Muscle layer of colon (tissue), 2 donors: Measurements from ENCODE around the gene JCHAIN.
A peak's percentile ranks its signal among the peaks of the same experiment; 100 is the strongest.

Experiments
- H3K27ac ChIP-seq: one replicate; pipeline ENCODE4 v1.7.0; 2013; ENCODE audit warnings: low read depth, mild to moderate bottlenecking, low read length, moderate library complexity
- H3K27me3 ChIP-seq, 2 donors: one replicate each; pipeline ENCODE4 v1.7.0; 2013; ENCODE audit warnings: low read length in 2 of 2, mild to moderate bottlenecking in 2 of 2; ENCODE audit not compliant: insufficient read depth in 2 of 2, control insufficient read depth in 1 of 2
- H3K36me3 ChIP-seq: one replicate; pipeline ENCODE4 v1.7.0; 2013; ENCODE audit warnings: mild to moderate bottlenecking, low read length; ENCODE audit not compliant: insufficient read depth
- H3K4me1 ChIP-seq: one replicate; pipeline ENCODE4 v1.7.0; 2013; ENCODE audit warnings: mild to moderate bottlenecking, low read length; ENCODE audit not compliant: insufficient read depth
- H3K4me3 ChIP-seq, 2 donors: one replicate each; pipeline ENCODE4 v1.7.0; 2013; ENCODE audit warnings: low read length in 2 of 2, low read depth in 1 of 2, mild to moderate bottlenecking in 1 of 2, moderate library complexity in 1 of 2
- H3K9ac ChIP-seq: one replicate; pipeline ENCODE4 v1.7.0; 2013; ENCODE audit warnings: low read length
- H3K9me3 ChIP-seq: one replicate; pipeline ENCODE4 v1.7.0; 2013; ENCODE audit warnings: mild to moderate bottlenecking, low read length
- donor health status: abdominal sarcoma.
- donor health status: Adenocarcinoma of cecum.

JCHAIN gene

GRCh38 chr4:70666369-70666768, at the start of gene JCHAIN:
JCHAIN (minus strand) TSS chr4:70666508; CDS start chr4:70666490, 18 bp downstream.
- H3K27ac ChIP-seq: no peak within 1 kb of the TSS
- no peaks in the 10 kb centered on the region for H3K9me3 ChIP-seq
- no peaks in the 10 kb centered on the region for H3K4me1 ChIP-seq
- no peak within 1 kb of the TSS for H3K9ac ChIP-seq
- no peaks in the 10 kb centered on the region for H3K36me3 ChIP-seq
- no peak within 1 kb of the TSS for H3K4me3 ChIP-seq
- H3K27me3 ChIP-seq: no peaks in the 10 kb centered on the region

- Histone ChIP-seq H3K4me1 (peaks cover 28% of the 10 kb centered on the region), H3K4me3 (no peak overlapping the region)
Observed at GRCh38 chr4:70715097-70715496, 48.8 kb upstream of the JCHAIN start.

GRCh38 chr4:70714079-70714887, 48.0 kb upstream of the JCHAIN start:
- Histone ChIP-seq H3K27ac (no peak overlapping the region), H3K27me3 (no peaks in the 10 kb centered on the region), H3K9ac (no peak overlapping the region), H3K36me3 (no peaks in the 10 kb centered on the region), H3K4me3 (no peak overlapping the region), H3K9me3 (no peaks in the 10 kb centered on the region), H3K4me1 (peaks cover 28% of the 10 kb centered on the region)

More at GRCh38 chr4:70715097-70715496, 48.8 kb upstream of the JCHAIN start:
- Histone ChIP-seq H3K9ac (no peak overlapping the region), H3K27ac (no peak overlapping the region), H3K36me3 (no peaks in the 10 kb centered on the region), H3K27me3 (no peaks in the 10 kb centered on the region), H3K9me3 (no peaks in the 10 kb centered on the region)

- Histone ChIP-seq H3K9ac (no peak overlapping the region), H3K4me1 (peaks cover 28% of the 10 kb centered on the region), H3K27ac (no peak overlapping the region), H3K36me3 (no peaks in the 10 kb centered on the region), H3K9me3 (no peaks in the 10 kb centered on the region), H3K4me3 (no peak overlapping the region), H3K27me3 (no peaks in the 10 kb centered on the region)
Observed at GRCh38 chr4:70713453-70714078, 47.3 kb upstream of the JCHAIN start.

- no peak overlapping the region for H3K27ac ChIP-seq
- no peaks in the 10 kb centered on the region for H3K27me3 ChIP-seq
Observed at GRCh38 chr4:70712604-70713452, 46.5 kb upstream of the JCHAIN start.

GRCh38 chr4:70712150-70712549, 45.8 kb upstream of the JCHAIN start:
- Histone ChIP-seq H3K4me1 (peaks cover 31% of the 10 kb centered on the region), H3K27ac (no peak overlapping the region), H3K4me3 (no peak overlapping the region)

More at GRCh38 chr4:70712604-70713452, 46.5 kb upstream of the JCHAIN start:
- no peaks in the 10 kb centered on the region for H3K9me3 ChIP-seq
- no peak overlapping the region for H3K9ac ChIP-seq
- H3K4me3 ChIP-seq: no peak overlapping the region
- no peaks in the 10 kb centered on the region for H3K36me3 ChIP-seq
- peaks cover 28% of the 10 kb centered on the region for H3K4me1 ChIP-seq

GRCh38 chr4:70711599-70711998, 45.3 kb upstream of the JCHAIN start:
- Histone ChIP-seq H3K4me1 (peaks cover 36% of the 10 kb centered on the region), H3K9me3 (no peaks in the 10 kb centered on the region), H3K27me3 (no peaks in the 10 kb centered on the region), H3K4me3 (no peak overlapping the region), H3K9ac (no peak overlapping the region), H3K36me3 (no peaks in the 10 kb centered on the region), H3K27ac (no peak overlapping the region)

More at GRCh38 chr4:70712150-70712549, 45.8 kb upstream of the JCHAIN start:
- Histone ChIP-seq H3K27me3 (no peaks in the 10 kb centered on the region), H3K36me3 (no peaks in the 10 kb centered on the region), H3K9me3 (no peaks in the 10 kb centered on the region), H3K9ac (no peak overlapping the region)

- Histone ChIP-seq H3K9me3 (no peaks in the 10 kb centered on the region), H3K36me3 (no peaks in the 10 kb centered on the region), H3K27me3 (no peaks in the 10 kb centered on the region), H3K27ac (no peak overlapping the region), H3K9ac (no peak overlapping the region), H3K4me1 (peaks cover 36% of the 10 kb centered on the region), H3K4me3 (no peak overlapping the region)
Observed at GRCh38 chr4:70709611-70710205, 43.4 kb upstream of the JCHAIN start.

- H3K27ac ChIP-seq: peak overlapping the region; percentile 95
- peak overlapping the region; percentile 22 to 71 for H3K4me3 ChIP-seq
Observed at GRCh38 chr4:70706516-70706915, 40.2 kb upstream of the JCHAIN start.

GRCh38 chr4:70706044-70706461, 39.7 kb upstream of the JCHAIN start:
- peaks cover 14% of the 10 kb centered on the region for H3K4me1 ChIP-seq

More at GRCh38 chr4:70706516-70706915, 40.2 kb upstream of the JCHAIN start:
- Histone ChIP-seq H3K9me3 (no peaks in the 10 kb centered on the region), H3K27me3 (no peaks in the 10 kb centered on the region), H3K4me1 (peaks cover 19% of the 10 kb centered on the region), H3K36me3 (no peaks in the 10 kb centered on the region), H3K9ac (peak overlapping the region; percentile 82)

More at GRCh38 chr4:70706044-70706461, 39.7 kb upstream of the JCHAIN start:
- Histone ChIP-seq H3K9ac (peak overlapping the region; percentile 82), H3K9me3 (no peaks in the 10 kb centered on the region), H3K4me3 (peak overlapping the region; percentile 71 to 72), H3K36me3 (no peaks in the 10 kb centered on the region), H3K27me3 (no peaks in the 10 kb centered on the region), H3K27ac (peak overlapping the region; percentile 95)
